Measurements from ENCODE around the gene LDAH. TPM values are rescaled to one million over a fixed set of nuclear protein-coding genes. Genes with fewer than 3 reads are reported as not detected.
"Not testable (repeated sequence)": the region's sequence is repeated elsewhere in the genome, so short reads cannot be mapped to it uniquely, and the experiment has no call there.

The LDAH gene
- total and polyA plus RNA-seq, 2 donors: 10.8 to 28.2 TPM

DNA sequence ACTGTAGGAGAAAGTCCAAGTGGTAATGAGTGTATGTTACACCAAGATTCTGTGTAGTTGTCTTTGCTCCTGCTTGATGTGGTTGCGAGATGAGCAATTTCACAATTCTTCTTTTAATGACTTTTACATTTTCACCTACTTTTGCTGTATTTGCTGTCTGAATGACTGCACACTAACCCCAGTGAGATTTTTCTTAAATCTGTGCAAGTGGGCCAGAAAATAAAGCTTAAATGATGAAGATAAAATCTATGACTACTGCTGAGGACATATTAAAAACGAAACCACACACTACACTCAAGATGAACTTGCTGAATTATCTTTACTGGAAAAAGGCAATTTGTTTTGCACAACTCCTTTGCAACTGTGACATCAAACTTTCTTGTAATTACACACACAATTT, 4.1 kb downstream of the LDAH start:
- H3K4me1 ChIP-seq (ENCODE audit: insufficient read depth): no peaks in the 10 kb centered on the region
- DNase-seq (ENCODE audit: extremely low spot score): no peak
- no peak overlapping the region for H3K4me3 ChIP-seq (ENCODE audit: low read depth, low read length)
- 79% methylated on average over 2 of the region's 2 CpGs for WGBS
- H3K27ac ChIP-seq (ENCODE audit: low read depth): no peak overlapping the region
- H3K36me3 ChIP-seq (ENCODE audit: insufficient read depth): no peaks in the 10 kb centered on the region

DNA sequence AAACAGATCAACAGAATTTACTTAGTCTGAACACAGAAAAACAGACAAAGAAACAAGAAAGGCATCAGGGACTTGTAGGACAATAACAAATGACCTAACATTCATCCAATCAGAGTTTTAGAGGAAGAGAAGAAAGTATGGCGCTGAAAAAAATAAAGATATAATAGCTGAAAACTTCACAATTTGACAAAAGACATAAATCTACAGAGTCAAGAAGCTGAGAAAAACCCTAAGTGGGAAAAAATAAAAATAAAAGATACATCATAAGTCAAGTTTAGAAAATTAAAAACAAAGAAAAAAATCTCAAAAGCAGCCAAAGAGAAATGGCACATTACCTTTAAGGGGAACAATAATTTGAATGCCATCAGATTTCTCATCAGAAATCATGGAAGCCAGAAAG, 7.7 kb downstream of the LDAH start:
- DNase-seq (ENCODE audit: extremely low spot score): no peak
- Histone ChIP-seq H3K4me3 (ENCODE audit: low read depth, low read length) (no peak overlapping the region), H3K36me3 (ENCODE audit: insufficient read depth) (no peaks in the 10 kb centered on the region), H3K4me1 (ENCODE audit: insufficient read depth) (no peaks in the 10 kb centered on the region), H3K27ac (ENCODE audit: low read depth) (no peak overlapping the region)
- WGBS: 97% methylated on average over 1 of the region's 1 CpG

DNA sequence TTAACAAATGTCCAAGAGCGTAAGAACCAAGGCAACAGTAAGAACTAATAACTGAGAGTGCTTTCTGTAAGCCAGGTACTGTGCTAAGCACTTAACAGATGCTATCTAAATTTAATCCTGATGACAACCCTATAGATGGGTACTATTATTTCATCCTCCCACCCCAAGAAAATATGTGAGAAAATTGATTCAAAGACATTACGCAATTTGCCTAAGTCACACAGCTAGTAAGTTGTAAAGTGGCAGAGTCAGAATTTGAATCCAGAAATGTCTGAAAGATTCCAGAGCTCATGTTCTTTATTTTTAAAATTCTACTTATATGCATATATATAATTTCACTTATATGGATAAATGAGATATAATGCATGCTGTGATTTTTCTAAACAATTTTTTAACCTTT, 10.1 kb downstream of the LDAH start:
- DNase-seq (ENCODE audit: extremely low spot score): no peak
- 95% methylated on average over 2 of the region's 2 CpGs for WGBS
- H3K4me1 ChIP-seq (ENCODE audit: insufficient read depth): no peaks in the 10 kb centered on the region
- no peak overlapping the region for H3K4me3 ChIP-seq (ENCODE audit: low read depth, low read length)
- no peaks in the 10 kb centered on the region for H3K36me3 ChIP-seq (ENCODE audit: insufficient read depth)
- H3K27ac ChIP-seq (ENCODE audit: low read depth): no peak overlapping the region

DNA sequence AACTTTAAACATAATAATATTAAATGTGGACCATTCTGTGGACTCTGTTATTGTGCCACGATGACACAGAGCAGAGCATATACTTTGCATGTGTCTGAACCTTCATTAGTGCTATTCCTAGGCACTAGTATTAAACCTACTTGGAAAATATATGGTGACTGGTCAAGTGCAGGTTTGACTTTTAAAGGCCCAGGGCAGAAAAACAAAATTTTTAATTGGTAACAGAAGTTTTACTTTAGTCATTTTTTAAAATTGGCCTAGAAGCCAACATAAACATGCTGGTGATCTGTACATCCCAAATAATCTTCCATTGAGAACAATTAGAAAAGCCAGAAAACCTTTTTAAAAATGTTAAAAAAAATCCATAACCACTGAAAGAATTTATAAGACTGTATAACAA, 16.6 kb downstream of the LDAH start:
- DNase-seq (ENCODE audit: extremely low spot score): no peak
- H3K4me3 ChIP-seq (ENCODE audit: low read depth, low read length): no peak overlapping the region
- H3K27ac ChIP-seq (ENCODE audit: low read depth): no peak overlapping the region
- no peaks in the 10 kb centered on the region for H3K4me1 ChIP-seq (ENCODE audit: insufficient read depth)
- H3K36me3 ChIP-seq (ENCODE audit: insufficient read depth): no peaks in the 10 kb centered on the region
- WGBS: 75% methylated on average over 1 of the region's 1 CpG

DNA sequence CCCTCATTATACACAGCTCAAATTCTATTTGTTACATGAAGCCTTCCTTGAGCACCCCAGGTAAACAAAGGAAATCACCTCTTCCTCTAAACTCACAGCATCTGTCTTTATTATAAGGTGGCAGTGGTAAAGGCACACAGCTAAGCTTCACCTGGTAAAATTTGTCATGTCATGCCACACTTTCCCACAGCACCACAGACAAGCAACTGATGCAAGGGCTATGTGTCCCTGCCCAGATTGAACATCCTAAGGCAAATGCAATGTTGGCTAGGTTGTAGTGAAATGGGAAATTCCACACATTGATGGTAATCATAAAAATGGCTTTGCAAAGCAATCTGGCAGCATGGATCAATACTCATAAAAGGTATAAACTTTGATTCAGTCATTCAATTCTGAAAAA, 18.9 kb downstream of the LDAH start:
- Histone ChIP-seq H3K4me1 (ENCODE audit: insufficient read depth) (no peaks in the 10 kb centered on the region), H3K4me3 (ENCODE audit: low read depth, low read length) (no peak overlapping the region), H3K27ac (ENCODE audit: low read depth) (no peak overlapping the region), H3K36me3 (ENCODE audit: insufficient read depth) (no peaks in the 10 kb centered on the region)
- no peak for DNase-seq (ENCODE audit: extremely low spot score)

DNA sequence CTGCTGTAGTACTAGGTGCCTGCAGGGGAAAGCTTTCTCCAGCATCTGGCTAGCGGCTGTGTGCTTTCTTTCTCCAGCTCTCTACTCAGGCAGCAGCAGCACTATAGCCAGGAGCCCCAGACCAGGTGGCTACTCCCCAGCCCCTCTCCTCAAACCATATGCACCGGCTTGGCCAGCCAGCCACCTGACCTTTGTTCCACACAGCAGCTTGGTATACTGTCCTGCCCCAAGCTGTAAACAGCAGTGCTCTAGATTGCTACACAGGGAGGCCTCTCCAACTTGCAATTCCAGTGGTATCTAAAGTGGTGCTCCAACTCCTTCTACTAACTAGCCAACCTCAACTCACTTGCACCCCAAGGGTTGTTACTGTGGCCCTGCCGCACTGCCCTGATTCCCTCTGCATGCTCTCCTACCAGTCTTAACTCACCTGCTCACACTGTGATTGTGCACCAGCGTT, 19.6 kb downstream of the LDAH start:
- WGBS: 86% methylated on average over 4 of the region's 4 CpGs
- no peak overlapping the region for H3K27ac ChIP-seq (ENCODE audit: low read depth)
- DNase-seq (ENCODE audit: extremely low spot score): no peak
- H3K4me1 ChIP-seq (ENCODE audit: insufficient read depth): no peaks in the 10 kb centered on the region
- H3K4me3 ChIP-seq (ENCODE audit: low read depth, low read length): no peak overlapping the region
- H3K36me3 ChIP-seq (ENCODE audit: insufficient read depth): no peaks in the 10 kb centered on the region

DNA sequence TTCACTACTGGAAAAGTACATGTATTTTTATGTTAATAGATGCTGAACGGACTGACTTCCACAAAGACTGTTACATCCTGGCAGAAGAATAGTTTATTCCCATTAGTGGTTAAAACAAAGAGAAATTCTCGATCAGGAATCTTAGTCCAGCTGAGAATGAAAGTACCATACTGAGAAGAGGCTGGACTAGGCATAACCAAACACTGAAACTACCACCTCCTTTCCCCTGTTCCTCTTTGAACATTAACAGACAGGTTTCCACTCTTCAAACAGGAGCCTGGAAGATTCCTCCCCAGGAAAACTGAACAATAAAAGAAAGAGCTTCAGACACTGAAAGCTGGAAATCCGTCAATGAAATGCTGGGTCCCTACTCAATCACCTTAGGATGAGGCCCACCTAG, 25.8 kb downstream of the LDAH start:
- 82% methylated on average over 3 of the region's 3 CpGs for WGBS
- Histone ChIP-seq H3K36me3 (ENCODE audit: insufficient read depth) (no peaks in the 10 kb centered on the region), H3K27ac (ENCODE audit: low read depth) (no peak overlapping the region), H3K4me3 (ENCODE audit: low read depth, low read length) (no peak overlapping the region), H3K4me1 (ENCODE audit: insufficient read depth) (peaks cover 2% of the 10 kb centered on the region)
- DNase-seq (ENCODE audit: extremely low spot score): no peak

DNA sequence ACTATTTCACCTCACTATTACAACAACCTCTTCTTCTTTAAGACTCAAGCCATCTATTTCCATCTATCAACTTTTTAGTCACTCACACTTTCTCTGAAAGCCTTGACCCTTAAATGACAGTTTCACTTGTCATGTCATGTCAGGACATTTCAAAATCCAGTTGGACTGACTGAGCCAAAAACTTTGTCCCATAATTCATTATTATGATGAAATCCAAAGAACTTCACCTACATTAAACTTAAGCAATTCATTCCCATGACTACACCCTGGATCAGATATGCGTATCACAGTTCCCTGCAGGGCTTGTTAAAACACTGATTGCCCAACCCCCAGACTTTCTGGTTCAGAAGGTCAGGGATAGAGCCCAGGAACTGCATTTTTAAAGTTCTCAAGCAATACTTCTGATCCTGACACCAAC, 26.5 kb downstream of the LDAH start:
- H3K36me3 ChIP-seq (ENCODE audit: insufficient read depth): no peaks in the 10 kb centered on the region
- no peak overlapping the region for H3K27ac ChIP-seq (ENCODE audit: low read depth)
- WGBS: 86% methylated on average over 1 of the region's 1 CpG
- no peak overlapping the region for H3K4me3 ChIP-seq (ENCODE audit: low read depth, low read length)
- peaks cover 2% of the 10 kb centered on the region for H3K4me1 ChIP-seq (ENCODE audit: insufficient read depth)
- no peak for DNase-seq (ENCODE audit: extremely low spot score)

DNA sequence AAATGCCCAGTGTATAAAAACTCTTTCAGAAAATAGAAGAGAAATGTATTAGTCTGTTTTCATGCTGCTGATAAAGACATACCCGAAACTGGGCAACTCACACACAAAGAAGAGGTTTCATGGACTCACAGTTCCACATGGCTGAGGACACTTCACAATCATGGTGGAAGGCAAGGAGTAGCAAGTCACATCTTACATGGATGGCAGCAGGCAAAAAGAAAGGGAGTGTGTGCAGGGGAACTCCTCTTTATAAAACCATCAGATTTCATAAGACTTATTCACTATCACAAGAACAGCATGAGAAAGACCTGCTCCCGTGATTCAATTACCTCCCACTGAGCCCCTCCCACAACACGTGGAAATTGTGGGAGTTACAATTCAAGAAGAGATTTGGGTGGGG, 29.0 kb downstream of the LDAH start:
- not testable (repeated sequence) for H3K36me3 ChIP-seq (ENCODE audit: insufficient read depth); H3K4me1 ChIP-seq (ENCODE audit: insufficient read depth); DNase-seq (ENCODE audit: extremely low spot score); H3K27ac ChIP-seq (ENCODE audit: low read depth); H3K4me3 ChIP-seq (ENCODE audit: low read depth, low read length)
- WGBS: 98% methylated on average over 3 of the region's 3 CpGs

DNA sequence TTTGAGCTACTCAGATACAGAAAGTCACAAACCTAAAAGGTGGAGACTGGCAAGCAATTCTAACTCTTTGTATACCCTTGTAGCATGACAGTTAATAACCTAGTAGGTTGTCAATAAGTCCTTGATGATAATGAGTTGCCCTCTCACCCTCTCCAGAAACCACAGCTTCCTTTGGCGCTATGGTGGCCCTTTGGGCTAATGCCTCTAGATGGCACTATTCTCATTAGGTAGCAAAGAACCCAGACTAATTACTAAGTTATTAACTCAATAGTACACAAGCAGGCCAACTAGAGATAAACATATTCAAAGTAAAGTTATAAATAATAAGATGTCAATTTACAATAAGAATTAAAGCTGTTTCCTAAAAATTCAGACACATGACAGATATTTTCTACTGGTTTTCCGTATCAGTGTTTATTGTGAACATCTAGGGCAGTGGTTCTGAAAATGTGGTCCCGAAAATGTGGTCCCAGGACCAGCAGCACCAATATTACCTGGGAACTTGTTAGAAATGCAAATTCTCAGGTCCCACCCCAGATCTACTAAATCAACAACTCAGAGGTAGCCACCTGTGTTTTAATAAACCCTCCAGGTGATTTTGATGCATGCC, 41.1 kb downstream of the LDAH start:
- Histone ChIP-seq H3K36me3 (ENCODE audit: insufficient read depth) (no peaks in the 10 kb centered on the region), H3K4me1 (ENCODE audit: insufficient read depth) (no peaks in the 10 kb centered on the region), H3K4me3 (ENCODE audit: low read depth, low read length) (no peak overlapping the region), H3K27ac (ENCODE audit: low read depth) (no peak overlapping the region)
- 83% methylated on average over 3 of the region's 3 CpGs for WGBS
- DNase-seq (ENCODE audit: extremely low spot score): no peak

DNA sequence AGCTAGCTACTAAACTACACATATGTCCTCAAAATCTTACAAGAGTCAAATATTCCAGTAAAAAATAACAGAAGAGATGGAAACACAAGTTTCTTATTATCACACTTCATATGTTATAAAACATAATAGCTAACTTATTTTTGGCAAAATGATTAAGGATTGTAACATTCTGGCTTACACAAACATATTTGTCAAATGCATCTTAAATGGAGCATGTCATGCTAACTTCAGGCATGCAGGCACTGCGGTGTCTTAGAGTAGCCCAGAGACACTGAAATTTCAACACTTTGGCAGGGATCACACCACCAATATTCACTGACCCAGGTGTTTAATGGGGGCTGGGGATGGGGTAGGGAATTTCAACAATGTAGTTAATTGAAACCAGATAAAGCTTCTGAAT, 51.6 kb downstream of the LDAH start:
- peaks cover 3% of the 10 kb centered on the region for H3K36me3 ChIP-seq (ENCODE audit: insufficient read depth)
- H3K4me1 ChIP-seq (ENCODE audit: insufficient read depth): no peaks in the 10 kb centered on the region
- no peak overlapping the region for H3K4me3 ChIP-seq (ENCODE audit: low read depth, low read length)
- H3K27ac ChIP-seq (ENCODE audit: low read depth): no peak overlapping the region
- 90% methylated on average over 1 of the region's 1 CpG for WGBS
- DNase-seq (ENCODE audit: extremely low spot score): no peak

DNA sequence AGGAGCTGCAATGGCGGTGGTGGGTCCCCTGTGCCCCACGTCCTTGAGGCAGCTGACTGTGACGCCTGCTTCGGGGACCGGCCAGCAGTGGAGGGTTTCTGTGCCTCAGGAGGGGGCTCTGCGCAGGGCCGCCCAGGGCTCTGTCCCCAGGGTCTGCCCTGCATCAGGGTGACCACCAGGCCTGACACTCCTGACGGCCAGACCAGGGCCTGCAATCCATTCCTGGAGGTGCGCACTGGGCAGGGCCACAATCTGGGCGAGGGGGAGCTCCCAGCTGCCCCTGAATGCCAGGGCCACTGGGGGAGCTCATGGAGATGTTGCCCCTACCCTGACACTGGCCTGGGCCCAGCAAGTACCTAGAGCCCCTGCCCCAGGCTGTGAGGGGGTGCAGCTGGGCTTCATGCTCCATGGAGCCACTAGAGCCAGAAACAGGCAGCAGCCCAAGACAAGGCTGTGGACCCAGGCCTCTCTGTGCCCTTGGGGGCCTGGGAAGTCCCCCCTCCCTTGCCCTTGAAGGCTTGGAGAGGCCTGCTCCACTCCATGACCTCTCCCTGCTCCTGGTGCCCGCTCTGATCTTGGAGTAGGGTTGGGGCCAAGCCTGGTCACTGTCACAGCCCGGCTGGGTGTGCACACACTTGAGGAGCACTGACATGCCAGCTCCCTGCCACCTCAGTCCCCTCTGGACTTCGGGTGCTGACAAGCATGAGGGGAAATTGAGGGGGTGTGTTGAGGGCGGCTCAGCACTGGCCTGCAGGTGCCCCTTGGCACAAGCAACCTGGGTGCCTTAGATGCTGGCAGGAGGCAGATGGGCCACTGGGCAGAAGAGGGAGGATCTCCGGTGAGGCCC, 55.9 kb downstream of the LDAH start:
- no peak for DNase-seq (ENCODE audit: extremely low spot score)
- Histone ChIP-seq H3K4me3 (ENCODE audit: low read depth, low read length) (no peak overlapping the region), H3K4me1 (ENCODE audit: insufficient read depth) (no peaks in the 10 kb centered on the region), H3K27ac (ENCODE audit: low read depth) (no peak overlapping the region), H3K36me3 (ENCODE audit: insufficient read depth) (peaks cover 3% of the 10 kb centered on the region)
- WGBS: 97% methylated on average over 15 of the region's 15 CpGs

DNA sequence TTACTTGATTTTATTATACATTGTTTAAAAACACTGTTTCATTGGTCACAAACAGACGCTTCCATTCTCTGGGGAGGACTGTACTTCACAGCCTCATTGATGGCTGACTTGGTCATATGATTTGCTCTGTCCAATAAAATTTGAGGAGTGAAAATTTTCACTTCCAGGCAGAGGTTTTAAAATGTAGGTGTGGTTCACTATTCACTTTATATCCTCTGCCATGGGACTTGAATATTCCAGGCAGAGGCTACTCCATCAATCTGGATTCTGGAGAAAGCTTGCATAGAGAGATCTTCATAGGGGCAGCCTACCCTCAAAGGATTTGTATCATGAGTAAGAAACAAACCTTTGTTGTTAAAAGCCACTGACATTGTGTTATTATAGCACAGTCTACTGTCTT, 56.7 kb downstream of the LDAH start:
- no peaks in the 10 kb centered on the region for H3K4me1 ChIP-seq (ENCODE audit: insufficient read depth)
- H3K4me3 ChIP-seq (ENCODE audit: low read depth, low read length): no peak overlapping the region
- no peak overlapping the region for H3K27ac ChIP-seq (ENCODE audit: low read depth)
- H3K36me3 ChIP-seq (ENCODE audit: insufficient read depth): peaks cover 3% of the 10 kb centered on the region
- 99% methylated on average over 1 of the region's 1 CpG for WGBS
- no peak for DNase-seq (ENCODE audit: extremely low spot score)

DNA sequence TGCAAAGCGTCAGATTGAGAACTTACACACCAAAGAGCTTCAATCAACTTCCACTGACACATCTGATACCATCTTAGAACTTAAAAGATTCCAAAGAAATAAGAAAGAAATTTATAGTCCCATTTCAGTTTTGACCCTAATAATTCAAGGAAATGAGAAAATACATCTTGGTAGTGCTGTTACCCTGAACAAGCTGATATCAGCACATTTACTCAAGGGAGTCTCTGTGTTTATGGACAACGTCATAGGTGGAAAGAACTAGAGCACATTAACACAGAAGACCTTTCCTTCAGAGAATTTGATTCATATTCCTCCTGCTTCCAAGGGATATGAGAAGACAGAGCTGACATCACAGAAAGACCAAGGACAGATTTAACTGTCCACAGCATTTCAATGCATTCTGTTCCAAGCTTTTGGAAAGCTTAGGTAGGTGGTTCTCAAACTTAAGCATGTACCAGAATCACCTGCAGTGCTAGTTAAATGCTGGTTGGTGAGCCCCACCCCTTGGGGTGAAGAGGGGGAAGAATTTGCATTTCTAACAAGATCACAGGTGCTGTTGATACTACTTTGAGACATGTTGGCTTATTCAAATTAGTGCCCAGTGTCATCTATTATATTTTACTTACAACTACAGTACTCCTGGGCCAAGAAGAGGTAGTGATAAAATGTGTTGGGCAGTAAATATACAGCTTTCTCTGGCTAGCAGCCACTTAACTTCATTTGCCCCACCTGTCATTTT, 59.8 kb downstream of the LDAH start:
- WGBS: 96% methylated on average over 2 of the region's 2 CpGs
- H3K4me3 ChIP-seq (ENCODE audit: low read depth, low read length): no peak overlapping the region
- H3K36me3 ChIP-seq (ENCODE audit: insufficient read depth): no peaks in the 10 kb centered on the region
- H3K4me1 ChIP-seq (ENCODE audit: insufficient read depth): no peaks in the 10 kb centered on the region
- DNase-seq (ENCODE audit: extremely low spot score): no peak
- H3K27ac ChIP-seq (ENCODE audit: low read depth): no peak overlapping the region
